ENCODE data around the gene C10orf95.
"Not testable (repeated sequence)": the region's sequence is repeated elsewhere in the genome, so short reads cannot be mapped to it uniquely, and the experiment has no call there.

The C10orf95 gene, protein sequence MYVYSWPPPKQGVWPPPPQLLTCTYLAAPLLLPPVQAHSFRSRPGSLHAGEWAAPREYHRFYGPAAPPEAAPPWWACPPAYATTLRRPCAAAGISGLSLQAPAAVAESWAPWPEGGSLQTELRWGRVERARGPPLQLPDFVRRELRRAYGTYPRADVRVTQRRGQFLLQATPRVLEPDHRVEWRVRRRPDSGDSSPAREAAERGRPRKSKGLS

DNA sequence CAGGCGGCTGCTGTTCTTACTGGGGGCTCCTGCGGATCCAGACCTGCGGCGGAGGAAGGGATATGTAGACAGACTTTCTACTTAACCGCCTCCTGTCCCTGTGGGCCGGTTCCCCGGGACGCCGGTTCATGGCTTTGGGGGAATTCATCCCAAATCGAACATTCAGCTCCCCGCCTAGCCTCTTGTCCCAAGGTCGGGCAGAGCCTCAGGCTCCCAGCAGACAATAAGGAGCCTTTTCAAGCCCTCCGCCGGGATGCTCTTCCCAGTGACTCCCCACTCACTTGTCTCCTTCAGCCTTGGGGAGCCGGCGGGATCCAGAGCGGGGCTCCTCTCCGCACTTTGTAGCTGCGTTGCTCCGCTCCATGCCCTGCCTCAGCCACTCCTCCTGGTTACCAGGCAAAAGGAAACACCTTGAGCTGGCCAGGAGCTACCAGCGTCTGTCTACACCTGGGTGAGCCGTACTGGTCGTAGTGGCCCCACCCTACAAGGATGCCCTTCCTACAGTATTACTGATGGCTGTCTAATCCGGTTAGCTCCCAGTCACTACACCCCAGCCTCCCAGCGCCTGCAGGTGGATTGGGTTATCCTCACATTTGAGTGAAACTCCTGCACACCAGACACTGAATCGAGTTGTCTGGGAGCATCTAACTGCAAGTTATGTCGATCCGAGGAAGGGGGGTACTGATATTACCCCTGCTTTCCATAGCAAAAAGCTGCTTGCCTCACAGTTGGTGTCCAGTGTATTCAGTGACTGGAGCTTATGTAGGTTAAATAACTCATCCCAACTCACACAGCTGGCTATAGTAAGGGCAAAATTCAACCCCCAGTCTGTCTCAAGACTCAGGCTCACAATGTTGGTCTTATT, at the start of gene C10orf95:
Gene C10orf95, minus strand, starts transcription at position 439 of the 865 bp plus-strand sequence. CDS start 450 bp downstream, outside the sequence.
- peak within 1 kb of the TSS; percentile 54 for H3K9ac ChIP-seq (ENCODE audit: low read depth, low read length)
- H3K4me3 ChIP-seq (ENCODE audit: low read depth, low read length) = peak within 1 kb of the TSS; percentile 81
- H3K9me3 ChIP-seq (ENCODE audit: control insufficient read depth, insufficient read depth, low read length) = no peaks in the 10 kb centered on the region
- peaks cover 33% of the 10 kb centered on the region for H3K4me1 ChIP-seq (ENCODE audit: control insufficient read depth, insufficient read depth, low read length)
- peaks cover 11% of the 10 kb centered on the region for H3K36me3 ChIP-seq (ENCODE audit: control insufficient read depth, insufficient read depth, low read length)
- no peaks in the 10 kb centered on the region for H3K27me3 ChIP-seq (ENCODE audit: control insufficient read depth, insufficient read depth, low read length)

- H3K9ac ChIP-seq (ENCODE audit: low read depth, low read length); H3K36me3 ChIP-seq (ENCODE audit: control insufficient read depth, insufficient read depth, low read length); H3K4me3 ChIP-seq (ENCODE audit: low read depth, low read length); H3K9me3 ChIP-seq (ENCODE audit: control insufficient read depth, insufficient read depth, low read length): not testable (repeated sequence)
- peaks cover 10% of the 10 kb centered on the region for H3K4me1 ChIP-seq (ENCODE audit: control insufficient read depth, insufficient read depth, low read length)
- H3K27me3 ChIP-seq (ENCODE audit: control insufficient read depth, insufficient read depth, low read length) = peaks cover 11% of the 10 kb centered on the region
Observed at GRCh38 chr10:102500686-102501085, 49.3 kb upstream of the C10orf95 start.

- Histone ChIP-seq H3K4me1 (ENCODE audit: control insufficient read depth, insufficient read depth, low read length) (peaks cover 6% of the 10 kb centered on the region), H3K4me3 (ENCODE audit: low read depth, low read length) (no peak overlapping the region), H3K27me3 (ENCODE audit: control insufficient read depth, insufficient read depth, low read length) (no peaks in the 10 kb centered on the region), H3K9ac (ENCODE audit: low read depth, low read length) (no peak overlapping the region), H3K9me3 (ENCODE audit: control insufficient read depth, insufficient read depth, low read length) (no peaks in the 10 kb centered on the region), H3K36me3 (ENCODE audit: control insufficient read depth, insufficient read depth, low read length) (no peaks in the 10 kb centered on the region)
Observed at GRCh38 chr10:102499356-102499755, 48.0 kb upstream of the C10orf95 start.

GRCh38 chr10:102497545-102497944, 46.2 kb upstream of the C10orf95 start:
- Histone ChIP-seq H3K9me3 (ENCODE audit: control insufficient read depth, insufficient read depth, low read length) (no peaks in the 10 kb centered on the region), H3K27me3 (ENCODE audit: control insufficient read depth, insufficient read depth, low read length) (no peaks in the 10 kb centered on the region), H3K36me3 (ENCODE audit: control insufficient read depth, insufficient read depth, low read length) (no peaks in the 10 kb centered on the region), H3K9ac (ENCODE audit: low read depth, low read length) (no peak overlapping the region), H3K4me3 (ENCODE audit: low read depth, low read length) (no peak overlapping the region), H3K4me1 (ENCODE audit: control insufficient read depth, insufficient read depth, low read length) (peaks cover 3% of the 10 kb centered on the region)

DNA sequence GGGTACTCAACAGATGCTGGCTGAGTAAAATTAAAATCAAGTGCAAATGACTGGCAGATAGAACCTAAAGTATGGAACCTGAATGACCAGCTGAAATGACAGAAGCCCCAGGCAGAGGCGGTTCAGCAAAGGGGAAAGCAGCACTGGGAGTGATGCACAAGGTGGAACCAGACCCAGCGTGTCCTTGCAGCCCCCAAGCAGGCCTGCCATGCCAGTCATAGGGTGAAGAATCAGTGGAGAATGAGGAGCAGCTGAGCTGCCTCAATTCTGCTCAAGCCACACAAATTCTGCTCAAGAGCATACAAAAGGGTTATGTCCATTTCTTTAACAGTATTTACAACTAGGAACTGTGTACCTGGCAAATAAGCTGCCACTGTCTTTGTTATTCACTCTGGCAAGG, 42.4 kb upstream of the C10orf95 start:
- H3K9ac ChIP-seq (ENCODE audit: low read depth, low read length) = no peak overlapping the region
- no peaks in the 10 kb centered on the region for H3K9me3 ChIP-seq (ENCODE audit: control insufficient read depth, insufficient read depth, low read length)
- H3K4me3 ChIP-seq (ENCODE audit: low read depth, low read length) = no peak overlapping the region
- peaks cover 3% of the 10 kb centered on the region for H3K36me3 ChIP-seq (ENCODE audit: control insufficient read depth, insufficient read depth, low read length)
- H3K27me3 ChIP-seq (ENCODE audit: control insufficient read depth, insufficient read depth, low read length) = no peaks in the 10 kb centered on the region
- H3K4me1 ChIP-seq (ENCODE audit: control insufficient read depth, insufficient read depth, low read length) = no peaks in the 10 kb centered on the region

- Histone ChIP-seq H3K36me3 (ENCODE audit: control insufficient read depth, insufficient read depth, low read length) (peaks cover 10% of the 10 kb centered on the region), H3K4me1 (ENCODE audit: control insufficient read depth, insufficient read depth, low read length) (no peaks in the 10 kb centered on the region)
Observed at GRCh38 chr10:102492983-102493382, 41.6 kb upstream of the C10orf95 start.

GRCh38 chr10:102492344-102492939, 41.1 kb upstream of the C10orf95 start:
- Histone ChIP-seq H3K4me3 (ENCODE audit: low read depth, low read length) (no peak overlapping the region), H3K9me3 (ENCODE audit: control insufficient read depth, insufficient read depth, low read length) (no peaks in the 10 kb centered on the region), H3K4me1 (ENCODE audit: control insufficient read depth, insufficient read depth, low read length) (no peaks in the 10 kb centered on the region), H3K27me3 (ENCODE audit: control insufficient read depth, insufficient read depth, low read length) (no peaks in the 10 kb centered on the region), H3K9ac (ENCODE audit: low read depth, low read length) (no peak overlapping the region), H3K36me3 (ENCODE audit: control insufficient read depth, insufficient read depth, low read length) (peaks cover 12% of the 10 kb centered on the region)

More at GRCh38 chr10:102492983-102493382, 41.6 kb upstream of the C10orf95 start:
- no peaks in the 10 kb centered on the region for H3K27me3 ChIP-seq (ENCODE audit: control insufficient read depth, insufficient read depth, low read length)
- no peak overlapping the region for H3K9ac ChIP-seq (ENCODE audit: low read depth, low read length)
- no peak overlapping the region for H3K4me3 ChIP-seq (ENCODE audit: low read depth, low read length)
- no peaks in the 10 kb centered on the region for H3K9me3 ChIP-seq (ENCODE audit: control insufficient read depth, insufficient read depth, low read length)

- Histone ChIP-seq H3K27me3 (ENCODE audit: control insufficient read depth, insufficient read depth, low read length) (no peaks in the 10 kb centered on the region), H3K9me3 (ENCODE audit: control insufficient read depth, insufficient read depth, low read length) (no peaks in the 10 kb centered on the region), H3K9ac (ENCODE audit: low read depth, low read length) (no peak overlapping the region), H3K36me3 (ENCODE audit: control insufficient read depth, insufficient read depth, low read length) (peaks cover 17% of the 10 kb centered on the region), H3K4me3 (ENCODE audit: low read depth, low read length) (no peak overlapping the region), H3K4me1 (ENCODE audit: control insufficient read depth, insufficient read depth, low read length) (no peaks in the 10 kb centered on the region)
Observed at GRCh38 chr10:102491136-102491535, 39.8 kb upstream of the C10orf95 start.

GRCh38 chr10:102485093-102485784, 33.9 kb upstream of the C10orf95 start:
- Histone ChIP-seq H3K9me3 (ENCODE audit: control insufficient read depth, insufficient read depth, low read length) (no peaks in the 10 kb centered on the region), H3K4me3 (ENCODE audit: low read depth, low read length) (no peak overlapping the region), H3K9ac (ENCODE audit: low read depth, low read length) (no peak overlapping the region), H3K4me1 (ENCODE audit: control insufficient read depth, insufficient read depth, low read length) (no peaks in the 10 kb centered on the region), H3K36me3 (ENCODE audit: control insufficient read depth, insufficient read depth, low read length) (peaks cover 58% of the 10 kb centered on the region), H3K27me3 (ENCODE audit: control insufficient read depth, insufficient read depth, low read length) (no peaks in the 10 kb centered on the region)

DNA sequence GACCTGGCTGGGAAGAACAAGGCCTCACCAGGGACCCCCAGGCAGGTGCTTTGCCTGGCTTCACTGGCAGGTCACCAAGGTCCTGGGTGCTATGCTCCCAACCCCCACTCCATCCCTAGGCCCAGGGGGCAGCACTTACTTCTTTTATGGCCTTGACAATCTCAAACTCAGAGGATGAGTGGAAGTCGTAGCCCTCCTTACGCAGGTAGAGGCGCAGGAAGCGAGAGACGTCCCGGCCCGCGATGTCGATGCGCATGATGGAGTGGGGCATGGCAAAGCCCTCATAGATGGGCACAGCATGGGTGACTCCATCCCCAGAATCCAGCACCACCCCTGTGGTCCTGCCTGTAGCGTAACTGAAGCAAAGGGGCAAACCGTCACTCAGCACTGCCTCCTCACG, 32.7 kb upstream of the C10orf95 start:
- Histone ChIP-seq H3K4me1 (ENCODE audit: control insufficient read depth, insufficient read depth, low read length) (no peaks in the 10 kb centered on the region), H3K36me3 (ENCODE audit: control insufficient read depth, insufficient read depth, low read length) (peaks cover 62% of the 10 kb centered on the region), H3K9me3 (ENCODE audit: control insufficient read depth, insufficient read depth, low read length) (no peaks in the 10 kb centered on the region), H3K27me3 (ENCODE audit: control insufficient read depth, insufficient read depth, low read length) (no peaks in the 10 kb centered on the region), H3K9ac (ENCODE audit: low read depth, low read length) (no peak overlapping the region), H3K4me3 (ENCODE audit: low read depth, low read length) (no peak overlapping the region)

GRCh38 chr10:102480396-102480795, 29.1 kb upstream of the C10orf95 start:
- H3K36me3 ChIP-seq (ENCODE audit: control insufficient read depth, insufficient read depth, low read length) = peaks cover 42% of the 10 kb centered on the region
- no peak overlapping the region for H3K4me3 ChIP-seq (ENCODE audit: low read depth, low read length)

More at GRCh38 chr10:102480396-102480795, 29.1 kb upstream of the C10orf95 start:
- H3K9me3 ChIP-seq (ENCODE audit: control insufficient read depth, insufficient read depth, low read length) = no peaks in the 10 kb centered on the region
- H3K27me3 ChIP-seq (ENCODE audit: control insufficient read depth, insufficient read depth, low read length) = no peaks in the 10 kb centered on the region
- no peak overlapping the region for H3K9ac ChIP-seq (ENCODE audit: low read depth, low read length)
- H3K4me1 ChIP-seq (ENCODE audit: control insufficient read depth, insufficient read depth, low read length) = no peaks in the 10 kb centered on the region

Measured in iPS-15b (cell line).